ENCODE data around the gene FAM83D.

DNA sequence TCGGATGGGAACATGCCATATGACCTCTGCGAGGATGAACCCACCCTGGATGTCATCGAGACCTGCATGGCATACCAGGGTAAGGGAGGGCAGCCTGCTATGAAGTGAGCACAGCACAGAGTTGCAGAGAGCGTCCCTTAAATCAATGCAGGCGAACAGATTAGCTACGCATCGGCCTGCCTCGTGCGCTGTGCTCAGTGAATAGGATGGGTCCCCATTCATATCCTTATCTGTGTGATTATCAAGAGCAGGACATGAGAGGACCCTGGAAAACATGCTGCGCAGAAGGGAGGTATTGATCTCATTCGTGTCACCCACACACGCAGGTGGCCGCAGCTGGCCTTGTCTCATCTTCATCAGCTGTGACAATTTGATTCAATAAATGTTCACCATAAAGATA, 25.6 kb upstream of the FAM83D start:
- TF ChIP-seq CTCF (IDR thresholded peaks at IDR 0.05), result no peak
- TF ChIP-seq POLR2A (IDR thresholded peaks at IDR 0.05), result no peak
